B cell (primary cell): ENCODE data around the gene DGKB. TPM values are rescaled to one million over a fixed set of nuclear protein-coding genes. Genes with fewer than 3 reads are reported as not detected.

ENCODE experiments used
- ATAC-seq: fragments of 200-7000 bp; cut with Tn5 transposase; one replicate; pipeline ENCODE4 v1.10.0; 2021; ENCODE audit warnings: low read depth, mild to moderate bottlenecking, moderate number of reproducible peaks, moderate library complexity
- CTCF ChIA-PET: fragments of 350-600 bp; sonication (Branson Sonifier 250); formaldehyde crosslinking; loops from one replicate; lab custom pipeline; 2021; ENCODE audit warnings: antibody characterized with exemption, inconsistent platforms; lab: Charles Lee
- POLR2A ChIA-PET: fragments of 350-600 bp; sonication (Branson Sonifier 250); formaldehyde crosslinking; loops from one replicate; lab custom pipeline; 2021; ENCODE audit warnings: antibody characterized with exemption; lab: Charles Lee
- DNase-seq: peaks from one replicate; pipeline ENCODE4 v3.0.0; 2013
- H2AFZ ChIP-seq: 2 replicates; pipeline ENCODE4 v1.6.1; 2012; ENCODE audit warnings: mild to moderate bottlenecking, low read depth, low read length; ENCODE audit not compliant: insufficient read depth, poor library complexity, severe bottlenecking
- H3K27ac ChIP-seq, 2 donors: 1 replicate in 1 of 2; 2 replicates in 1 of 2; pipeline ENCODE4 v1.5.1; 2012 to 2013; ENCODE audit warnings: low read length in 2 of 2, mild to moderate bottlenecking in 2 of 2, moderate library complexity in 1 of 2
- H3K27me3 ChIP-seq, 4 experiments: fragments of 200-600 bp in 1 of 4; sonication (generic) in 1 of 4; replicated peaks in 1 of 4; 1 replicate in 2 of 4; 2 replicates in 2 of 4; pipeline versions ENCODE4 v1.6.1 to v1.7.0; 2013 to 2016; ENCODE audit warnings: low read length in 3 of 4, mild to moderate bottlenecking in 2 of 4, mixed read lengths in 1 of 4, moderate library complexity in 1 of 4; ENCODE audit not compliant: insufficient read depth in 4 of 4, control insufficient read depth in 3 of 4; ENCODE audit errors: control extremely low read depth in 1 of 4
- H3K36me3 ChIP-seq, 2 experiments: replicated peaks in 1 of 2; 1 replicate in 1 of 2; 2 replicates in 1 of 2; pipeline versions ENCODE4 v1.6.1 to v1.7.1; 2013; ENCODE audit warnings: low read length in 1 of 2; ENCODE audit not compliant: insufficient read depth in 2 of 2, control insufficient read depth in 1 of 2; ENCODE audit errors: control extremely low read depth in 1 of 2, extremely low read depth in 1 of 2
- H3K4me1 ChIP-seq, 2 donors: fragments of 200-600 bp in 1 of 2; sonication (generic) in 1 of 2; 1 replicate in 1 of 2; 2 replicates in 1 of 2; pipeline versions ENCODE4 v1.5.1 to v1.6.1; 2013 to 2017; ENCODE audit warnings: low read length in 2 of 2; ENCODE audit not compliant: control insufficient read depth in 2 of 2, insufficient read depth in 2 of 2
- H3K4me2 ChIP-seq: replicated peaks from 2 replicates; pipeline ENCODE3; 2012; ENCODE audit warnings: mild to moderate bottlenecking, low read depth, low read length; ENCODE audit not compliant: poor library complexity, severe bottlenecking
- H3K4me3 ChIP-seq, 5 experiments: fragments of 200-600 bp in 1 of 5; sonication (generic) in 1 of 5; 1 replicate in 3 of 5; 2 replicates in 2 of 5; pipeline versions ENCODE4 v1.5.1 to v1.7.0; 2011 to 2016; ENCODE audit warnings: low read length in 4 of 5, mild to moderate bottlenecking in 4 of 5, low read depth in 2 of 5, control low read depth in 1 of 5, moderate library complexity in 1 of 5; ENCODE audit not compliant: insufficient read depth in 1 of 5; ENCODE audit errors: control extremely low read depth in 1 of 5, extremely low read depth in 1 of 5
- H3K79me2 ChIP-seq: fragments of 200-600 bp; sonication (generic); one replicate; pipeline ENCODE4 v1.6.0; 2016; ENCODE audit warnings: low read length; ENCODE audit not compliant: control insufficient read depth, insufficient read depth
- H3K9ac ChIP-seq: fragments of 200-600 bp; sonication (generic); 2 replicates; pipeline ENCODE4 v1.6.1; 2017; ENCODE audit warnings: mild to moderate bottlenecking, low read length, moderate library complexity
- H3K9me3 ChIP-seq, 3 donors: one replicate each; pipeline versions ENCODE4 v1.6.1 to v1.7.1; 2013; ENCODE audit warnings: low read length in 2 of 3; ENCODE audit not compliant: control insufficient read depth in 2 of 3, insufficient read depth in 1 of 3; ENCODE audit errors: control extremely low read depth in 1 of 3
- H4K20me1 ChIP-seq: 2 replicates; pipeline ENCODE4 v1.6.0; 2012; ENCODE audit warnings: mild to moderate bottlenecking, low read length; ENCODE audit not compliant: insufficient read depth, control insufficient read depth, poor library complexity, severe bottlenecking
- H3K27ac Mint-ChIP-seq: one replicate; pipeline ENCODE4 v1.8.0; 2021; ENCODE audit warnings: mixed read lengths
- H3K27me3 Mint-ChIP-seq: one replicate; pipeline ENCODE4 v1.8.0; 2021; ENCODE audit warnings: mixed read lengths
- H3K4me1 Mint-ChIP-seq: one replicate; pipeline ENCODE4 v1.8.0; 2021; ENCODE audit warnings: mixed read lengths
- H3K4me3 Mint-ChIP-seq: one replicate; pipeline ENCODE4 v1.8.0; 2021; ENCODE audit warnings: mixed read lengths
- H3K9me3 Mint-ChIP-seq: one replicate; pipeline ENCODE4 v1.8.0; 2022; ENCODE audit warnings: mixed read lengths; ENCODE audit not compliant: insufficient read depth
- CTCF ChIP-seq: fragments of 200-600 bp; IDR thresholded peaks from one replicate; pipeline ENCODE4 v1.8.0; 2022; ENCODE audit warnings: antibody characterized with exemption, mild to moderate bottlenecking
- EZH2 ChIP-seq: IDR thresholded peaks from 2 replicates; pipeline ENCODE4 v1.6.1; 2012; ENCODE audit warnings: borderline replicate concordance, low read depth, mild to moderate bottlenecking, moderate library complexity, low read length; ENCODE audit not compliant: insufficient read depth, poor library complexity, severe bottlenecking
- WGBS: methylation state at CpG from one replicate; pipeline ENCODE4 v1.1.5; 2013; ENCODE audit warnings: missing lambda C conversion rate; ENCODE audit not compliant: insufficient coverage; 5-methylcytosine and 5-hydroxymethylcytosine counted together
- intact Hi-C: fragments of 100-400 bp; cut with micrococcal nuclease; formaldehyde crosslinking; loops from one replicate; pipeline ENCODE4 v1.10.0; 2022
- polyA plus RNA-seq: library from polyadenylated mRNA; depleted of rRNA; stranded (reverse); fragments of >200 nt; gene quantifications from 2 replicates; pipeline ENCODE4 v1.2.3, GENCODE V29; 2012
- total RNA-seq, 2 donors: library from RNA; stranded (reverse); fragments of 120-200 nt in 1 of 2; gene quantifications; 1 replicate in 1 of 2; 2 replicates in 1 of 2; pipeline versions ENCODE4 v1.2.3 to v1.2.4, GENCODE V29; 2013 to 2022

Gene DGKB
- total and polyA plus RNA-seq, 2 donors (not counting 1 experiment from before 2014, with no cell fraction given): not detected

- Histone ChIP-seq H3K4me1 (no peaks in the 10 kb centered on the region), H3K4me3 (no peak overlapping the region), H3K36me3 (no peaks in the 10 kb centered on the region), H4K20me1 (no peaks in the 10 kb centered on the region), H3K79me2 (no peaks in the 10 kb centered on the region), H3K27me3 (no peaks in the 10 kb centered on the region), H3K27ac (no peak overlapping the region), H3K9me3 (no peaks in the 10 kb centered on the region), H3K4me2 (no peak overlapping the region), H2AFZ (no peak overlapping the region), H3K9ac (no peak overlapping the region)
- CTCF ChIA-PET: no interaction called here
- TF ChIP-seq CTCF (no peak), EZH2 (no peak)
- DNase-seq: no peak
- Mint-ChIP-seq H3K4me3 (no peak overlapping the region), H3K9me3 (no peaks in the 10 kb centered on the region), H3K4me1 (no peaks in the 10 kb centered on the region), H3K27ac (no peak overlapping the region), H3K27me3 (no peaks in the 10 kb centered on the region)
- POLR2A ChIA-PET: no interaction called here
- intact Hi-C loops: no loop called here
- no CpG with 5 or more reads among the region's 3 CpGs for WGBS
- no peak for ATAC-seq
Measured at GRCh38 chr7:14414274-14414986, 488.1 kb downstream of the DGKB start.

DNA sequence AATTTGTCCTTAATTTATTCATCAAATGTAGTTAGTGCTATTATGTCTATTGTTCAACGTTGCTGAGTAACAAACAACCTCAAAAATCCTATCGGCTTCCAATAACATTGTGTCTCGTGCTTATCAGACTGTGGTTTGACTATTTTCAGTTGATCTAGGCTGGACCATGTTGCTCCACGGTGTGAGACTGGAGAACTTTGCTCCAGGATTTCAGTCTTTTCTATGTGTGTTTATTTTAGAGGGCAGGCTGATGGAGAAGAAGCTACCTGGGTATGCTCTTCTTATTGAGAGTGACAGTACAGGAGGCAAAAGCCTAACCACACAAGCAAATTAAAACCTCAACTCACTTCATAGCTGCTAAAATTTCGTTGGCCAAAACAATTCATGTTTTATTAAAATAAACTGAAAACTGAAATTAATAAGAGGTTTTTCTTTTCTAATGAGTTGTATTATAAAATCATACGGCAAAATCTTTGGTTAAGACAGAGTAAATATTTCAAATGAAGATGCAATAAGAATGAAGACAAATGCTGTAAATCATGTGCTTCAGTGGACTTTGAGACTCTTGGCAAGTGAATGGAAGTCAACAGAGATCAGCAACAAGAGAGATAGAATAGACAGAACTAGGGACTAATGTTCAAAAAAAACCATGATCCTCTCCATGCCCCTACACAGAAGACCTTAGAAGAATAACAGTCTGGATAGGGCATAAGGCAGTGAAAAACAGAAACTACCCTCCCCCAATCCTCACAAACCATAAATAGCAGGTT, 495.1 kb downstream of the DGKB start:
- no peaks in the 10 kb centered on the region for H3K9me3 Mint-ChIP-seq
- no peak overlapping the region for H3K4me3 Mint-ChIP-seq
- no peak overlapping the region for H3K27ac Mint-ChIP-seq
- ChIA-PET CTCF (no interaction called here), POLR2A (no interaction called here)
- no peaks in the 10 kb centered on the region for H3K27me3 Mint-ChIP-seq
- Histone ChIP-seq H3K27me3 (no peaks in the 10 kb centered on the region), H2AFZ (no peak overlapping the region), H3K4me1 (no peaks in the 10 kb centered on the region), H3K9me3 (no peaks in the 10 kb centered on the region), H3K27ac (no peak overlapping the region), H3K9ac (no peak overlapping the region), H3K36me3 (no peaks in the 10 kb centered on the region), H4K20me1 (no peaks in the 10 kb centered on the region), H3K4me2 (no peak overlapping the region), H3K79me2 (no peaks in the 10 kb centered on the region), H3K4me3 (no peak overlapping the region)
- ATAC-seq (no peak), DNase-seq (no peak)
- 88% methylated on average over 3 of the region's 6 CpGs for WGBS
- TF ChIP-seq EZH2 (no peak), CTCF (no peak)
- no peaks in the 10 kb centered on the region for H3K4me1 Mint-ChIP-seq
- intact Hi-C loops: no loop called here
